GM21786 (cell line): ENCODE measurements around the gene CEP112.
A peak's percentile ranks its signal among the peaks of the same experiment; 100 is the strongest.

Experiments
- ATAC-seq: cut with Tn5 transposase; IDR thresholded peaks from one replicate; pipeline ENCODE4 v1.9.1; 2021; ENCODE audit not compliant: unreplicated experiment

CEP112 gene

DNA sequence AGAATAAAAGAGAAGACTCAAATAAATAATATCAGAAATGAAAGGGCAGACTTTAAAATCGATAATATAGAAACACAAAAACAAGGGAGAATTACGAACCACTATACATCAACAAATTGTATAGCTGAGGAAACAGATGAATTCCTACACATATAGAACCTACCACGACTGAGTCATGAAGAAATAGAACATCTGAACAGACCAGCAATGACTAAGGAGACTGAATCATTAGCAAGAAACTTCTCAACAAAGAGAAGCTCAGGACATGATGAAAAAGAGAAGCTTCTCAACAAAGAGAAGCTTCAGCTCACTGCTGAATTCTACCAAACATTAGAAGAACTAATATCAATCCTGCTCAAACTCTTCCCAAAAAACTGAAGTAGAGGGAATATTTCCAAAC lies 255.9 kb downstream of the CEP112 start:
- ATAC-seq, result no peak

DNA sequence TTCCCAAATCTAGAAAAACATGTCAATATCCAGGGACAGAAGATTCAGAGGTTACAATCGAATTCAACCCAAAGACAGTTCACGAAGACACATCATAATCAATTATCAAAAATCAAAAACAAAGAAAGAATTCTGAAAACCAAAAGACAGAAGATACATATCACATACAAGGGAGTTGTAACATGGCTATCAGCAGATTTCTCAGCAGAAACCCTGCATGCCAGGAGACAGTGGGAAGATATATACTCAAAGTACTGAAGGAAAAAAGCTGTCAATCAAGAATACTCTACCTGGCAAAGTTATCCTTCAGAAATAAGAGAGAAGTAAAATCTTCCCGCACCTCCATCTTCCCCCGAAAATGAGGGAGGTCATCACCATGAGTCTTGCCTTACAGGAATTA lies 258.6 kb downstream of the CEP112 start:
- ATAC-seq, result no peak

DNA sequence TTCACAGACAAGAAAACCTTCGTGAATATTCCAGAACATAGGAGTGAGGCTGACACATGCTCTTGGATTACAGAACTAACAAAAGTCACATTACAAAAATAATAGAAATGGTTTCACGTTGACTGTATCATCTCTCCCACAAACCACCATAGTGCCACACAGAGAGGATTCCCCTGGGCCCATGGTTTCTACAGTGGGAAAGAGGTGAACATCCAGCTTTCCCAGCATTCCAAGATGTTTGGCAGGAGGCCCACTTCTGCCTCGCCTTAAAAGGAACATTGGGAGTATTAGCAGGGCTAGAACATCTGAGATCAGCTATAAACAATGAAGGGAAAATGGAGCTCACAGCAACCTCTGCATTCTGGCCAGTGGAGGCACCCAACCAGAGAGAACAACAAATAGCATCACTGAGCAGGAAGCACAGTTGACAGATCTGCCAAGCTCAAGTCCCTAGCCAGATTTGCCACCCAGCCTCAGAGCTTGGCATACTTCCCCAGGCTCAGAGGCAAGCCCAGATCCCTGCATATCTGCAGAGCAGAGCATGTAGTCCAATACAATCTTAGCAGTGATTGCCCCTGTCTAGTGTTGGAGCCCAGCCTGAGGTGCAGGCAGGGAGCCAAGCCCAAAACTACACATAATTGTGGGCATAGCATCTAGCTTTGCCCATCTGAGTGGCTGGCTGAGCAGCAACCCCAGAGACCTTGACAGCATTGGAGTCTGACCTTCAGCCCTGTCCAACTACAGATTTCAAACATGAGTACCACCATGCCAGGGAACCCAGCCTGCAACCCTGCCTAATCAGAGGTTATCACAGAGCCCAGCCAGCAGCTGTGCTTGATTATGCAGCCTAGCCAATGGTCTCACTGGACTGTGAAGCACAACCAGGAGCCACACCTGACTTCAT lies 260.4 kb downstream of the CEP112 start:
- no peak for ATAC-seq

DNA sequence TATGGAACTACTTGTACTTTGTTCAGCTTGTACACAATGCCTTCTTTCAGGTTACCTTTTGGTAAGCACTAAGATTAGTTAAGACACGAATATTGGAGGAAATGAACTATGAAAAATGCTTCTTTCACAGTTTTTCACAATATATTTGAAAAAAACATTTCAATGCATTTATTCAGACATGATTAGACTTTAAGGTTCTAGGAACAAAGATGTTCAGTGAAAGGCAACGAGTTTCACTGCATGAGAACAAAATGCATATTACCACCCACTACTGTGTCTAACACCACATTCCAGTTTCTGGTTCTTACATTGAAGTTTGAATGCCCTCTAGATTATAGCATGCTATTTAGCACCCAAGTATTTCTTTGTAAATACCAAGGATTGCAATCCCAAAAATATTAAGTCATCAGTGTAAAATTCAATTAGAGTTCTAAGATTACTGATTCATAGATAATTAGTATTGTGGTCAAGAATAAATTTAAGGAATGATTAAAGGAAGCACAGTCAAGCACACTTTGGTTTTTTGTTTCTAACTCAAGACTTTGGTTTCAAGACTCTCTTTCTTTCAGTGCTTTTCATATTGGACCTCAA lies 261.7 kb downstream of the CEP112 start:
- ATAC-seq, result no peak

DNA sequence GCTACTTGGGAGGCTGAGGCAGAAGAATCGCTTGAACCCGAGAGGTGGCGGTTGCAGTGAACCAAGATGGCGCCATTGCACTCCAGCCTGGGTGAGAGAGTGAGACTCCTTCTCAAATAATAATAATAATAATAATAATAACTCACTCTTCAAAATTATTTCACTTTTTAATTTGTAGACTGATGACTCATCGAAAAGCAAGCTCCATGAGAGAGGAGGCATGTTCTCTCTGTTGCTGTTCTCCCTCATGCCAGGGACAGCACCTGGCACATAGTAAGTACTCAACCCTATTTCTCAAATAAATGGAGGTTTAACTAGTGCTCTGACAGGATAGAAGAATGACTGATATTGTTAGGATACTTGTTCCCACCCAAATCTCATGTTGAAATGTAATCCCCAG lies 265.3 kb downstream of the CEP112 start:
- no peak for ATAC-seq

DNA sequence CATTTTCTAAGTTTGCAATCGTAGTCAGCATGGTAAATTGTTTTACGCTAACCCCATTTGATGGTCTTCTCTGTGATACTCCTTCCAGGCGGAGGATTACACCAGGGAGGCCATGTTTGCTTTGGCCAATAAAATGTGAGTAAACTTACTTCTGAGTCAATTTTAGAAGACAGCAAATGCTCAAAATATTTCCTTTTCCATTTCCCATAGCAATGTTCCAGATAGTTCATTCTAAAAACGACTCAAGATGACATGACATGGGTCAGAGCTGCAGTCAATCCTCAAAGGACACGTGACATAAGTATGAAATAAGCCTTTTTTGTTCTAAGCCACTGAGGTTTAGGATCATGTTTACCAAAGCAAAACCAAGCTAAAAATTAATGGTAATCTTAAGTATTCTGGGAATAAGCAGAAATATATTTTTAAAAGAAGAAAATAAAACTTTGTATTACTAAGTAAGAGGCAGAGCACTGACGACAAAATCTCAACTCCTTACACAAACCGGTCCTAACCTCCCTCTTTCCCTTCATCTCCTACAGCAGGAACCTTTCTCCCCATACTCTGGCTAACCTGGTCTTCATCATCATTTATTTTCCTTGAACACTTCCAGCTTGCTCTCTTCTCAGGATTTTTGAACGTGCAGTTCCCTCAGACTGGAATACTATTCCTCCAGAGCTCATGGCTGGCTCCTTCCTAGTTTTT lies 266.2 kb downstream of the CEP112 start:
- ATAC-seq, result no peak

DNA sequence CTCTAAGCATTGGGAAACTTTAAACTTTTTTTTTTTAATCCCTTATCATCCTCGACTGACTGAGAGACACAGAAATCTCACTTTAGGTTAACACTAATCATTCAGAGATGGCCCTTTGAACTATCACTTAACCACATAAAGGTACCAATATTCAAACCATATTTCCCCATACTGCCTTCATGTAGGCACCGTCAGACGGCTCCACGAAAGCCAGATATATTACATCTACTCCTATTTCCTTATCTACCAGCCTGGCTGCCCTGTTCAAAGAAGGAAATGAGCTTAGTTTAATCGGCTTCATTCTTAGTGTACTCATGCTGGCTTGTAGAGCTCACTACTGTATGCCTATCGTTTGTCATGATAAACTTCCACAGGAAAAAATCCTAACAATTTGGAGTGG lies 270.9 kb downstream of the CEP112 start:
- no peak for ATAC-seq

DNA sequence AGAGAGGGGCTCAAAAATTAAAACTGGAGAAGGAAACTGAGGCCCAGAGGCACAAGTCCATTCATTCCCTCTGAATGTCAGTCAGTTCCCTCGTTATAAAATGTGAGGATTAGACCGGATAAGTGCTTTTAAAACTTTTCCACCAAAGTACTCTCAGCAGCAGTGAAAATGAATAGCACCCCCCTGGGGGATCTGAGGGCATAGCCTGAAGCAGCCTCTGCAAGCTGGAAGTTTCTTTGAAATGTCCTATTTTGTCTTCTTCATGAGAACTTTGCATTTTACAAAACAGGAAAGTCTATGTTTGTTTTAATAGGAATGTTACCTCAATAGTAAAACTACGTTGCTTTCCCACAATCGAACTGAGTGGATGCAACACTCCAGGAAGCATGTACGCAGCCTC lies 273.0 kb downstream of the CEP112 start:
- ATAC-seq, result no peak

DNA sequence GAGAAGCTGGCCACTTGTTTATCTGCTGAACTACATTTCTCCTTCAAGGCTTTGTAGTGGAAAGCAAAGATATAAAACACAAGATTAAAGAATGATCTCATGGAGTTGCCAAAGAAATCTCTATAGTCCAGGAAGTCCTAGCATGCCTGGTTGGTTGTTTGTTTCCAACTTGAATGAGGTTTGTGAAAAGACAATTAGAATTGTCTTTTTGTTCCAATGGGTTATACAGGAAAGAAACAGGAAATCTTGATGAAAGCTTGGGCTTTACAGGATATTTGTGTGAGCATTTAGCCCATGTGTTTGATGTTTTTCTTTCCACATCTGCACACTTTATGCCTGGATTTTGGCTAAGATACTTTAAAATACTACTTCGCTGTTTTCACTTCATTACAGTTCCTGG lies 273.4 kb downstream of the CEP112 start:
- no peak for ATAC-seq

DNA sequence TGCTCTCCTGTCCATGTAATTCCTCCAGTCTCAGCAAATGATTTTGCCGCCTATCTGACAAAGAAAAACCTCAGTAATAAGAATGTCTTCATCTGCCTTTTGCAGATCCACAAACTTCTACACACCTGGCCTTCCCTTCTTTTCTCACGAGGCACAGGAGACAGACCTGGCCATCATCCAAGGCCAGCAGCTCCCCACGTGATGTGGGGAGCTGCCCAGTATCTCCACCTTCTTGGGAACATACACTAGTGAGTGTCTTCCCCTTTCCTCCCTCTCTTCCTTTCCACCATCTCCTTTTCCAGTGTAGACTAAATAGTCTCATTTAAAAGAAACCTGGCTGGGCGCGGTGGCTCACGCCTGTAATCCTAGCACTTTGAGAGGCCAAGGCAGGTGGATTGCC lies 274.4 kb downstream of the CEP112 start:
- no peak for ATAC-seq

DNA sequence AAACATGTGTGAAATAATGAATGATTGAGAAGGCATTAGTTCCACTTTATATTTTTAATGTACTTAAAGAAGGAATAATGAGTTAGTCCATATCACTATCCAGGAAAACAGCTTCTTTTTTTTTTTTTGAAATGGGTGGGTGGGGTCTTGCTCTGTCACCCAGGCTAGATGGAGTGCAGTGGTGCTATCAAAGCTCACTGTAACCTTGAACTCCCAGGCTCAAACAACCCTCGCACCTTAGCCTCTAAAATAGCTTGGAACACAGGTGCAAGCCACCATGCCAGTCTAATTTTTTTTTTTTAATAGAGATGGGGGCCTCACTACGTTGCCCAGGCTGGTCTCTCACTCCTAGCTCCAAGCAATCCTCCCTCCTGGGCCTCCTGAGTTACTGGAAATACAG lies 275.5 kb downstream of the CEP112 start:
- ATAC-seq, result no peak

DNA sequence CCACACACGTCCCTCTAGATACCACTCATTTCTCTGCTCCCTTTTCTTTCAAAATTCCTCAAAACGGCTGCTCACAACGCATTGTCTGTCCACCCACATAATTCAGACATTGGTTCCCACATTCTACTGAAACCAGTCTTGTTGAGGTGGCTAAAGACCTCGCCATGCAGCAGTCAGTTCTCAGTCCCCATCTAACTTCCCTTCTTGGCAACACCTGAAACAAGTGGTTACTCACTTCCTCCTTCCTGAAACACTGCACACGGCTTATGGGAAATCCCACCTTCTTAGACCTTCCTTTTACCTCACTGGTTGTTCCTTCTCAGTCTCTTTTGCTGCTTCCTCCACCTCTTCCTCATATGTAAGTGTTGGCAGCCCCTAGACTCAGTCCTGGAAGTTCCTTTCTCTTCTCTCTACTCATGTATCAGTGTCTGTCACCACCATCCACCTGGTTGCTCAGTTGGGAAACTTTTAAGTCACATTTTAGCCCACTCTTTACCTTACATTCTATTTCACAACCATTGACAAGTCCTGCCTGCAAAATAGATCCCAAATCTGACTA lies 277.1 kb downstream of the CEP112 start:
- peak; percentile 99 for ATAC-seq

DNA sequence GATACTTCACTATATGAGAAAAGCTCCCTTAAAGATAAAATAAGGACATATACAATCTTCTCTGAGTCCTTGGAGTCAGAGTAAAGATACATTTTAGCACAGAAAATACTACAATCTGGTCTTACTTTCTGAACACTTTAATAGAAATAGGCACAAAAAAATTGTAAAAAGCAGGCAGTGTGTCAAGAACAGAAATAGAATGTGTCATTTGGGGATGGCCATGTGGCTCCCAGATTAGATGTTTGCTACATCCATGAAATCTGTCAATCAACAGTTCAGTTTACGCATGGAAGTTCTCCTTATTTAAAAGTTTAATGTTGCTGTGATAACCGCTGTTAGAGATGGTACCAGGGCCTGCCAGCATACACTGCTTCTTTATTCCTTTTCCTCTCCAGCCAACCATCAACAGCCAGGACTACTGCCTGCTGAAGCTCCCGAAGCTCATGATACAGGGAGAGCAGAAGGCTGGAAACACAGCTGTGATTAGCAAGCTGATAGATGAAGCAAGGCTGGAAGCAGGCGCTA lies 278.5 kb downstream of the CEP112 start:
- no peak for ATAC-seq

DNA sequence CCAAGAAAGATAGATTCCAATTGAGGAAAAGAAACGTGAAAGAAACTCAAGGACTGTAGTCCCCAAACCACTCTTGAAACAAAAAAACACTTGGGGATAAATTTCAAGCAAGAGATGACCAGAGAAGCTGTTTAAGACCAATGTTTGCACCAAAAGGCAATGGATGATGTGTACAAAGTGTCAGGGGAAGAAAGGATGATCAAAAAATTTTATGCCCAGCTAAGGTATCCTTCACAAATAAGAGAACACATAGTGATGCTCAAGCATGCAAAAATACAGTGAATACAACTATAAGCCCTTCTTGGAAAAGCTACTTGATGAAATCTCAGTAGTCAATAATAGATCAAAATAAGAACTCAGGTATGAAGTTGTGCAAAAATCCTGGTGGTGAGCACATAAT lies 281.1 kb downstream of the CEP112 start:
- ATAC-seq, result no peak

DNA sequence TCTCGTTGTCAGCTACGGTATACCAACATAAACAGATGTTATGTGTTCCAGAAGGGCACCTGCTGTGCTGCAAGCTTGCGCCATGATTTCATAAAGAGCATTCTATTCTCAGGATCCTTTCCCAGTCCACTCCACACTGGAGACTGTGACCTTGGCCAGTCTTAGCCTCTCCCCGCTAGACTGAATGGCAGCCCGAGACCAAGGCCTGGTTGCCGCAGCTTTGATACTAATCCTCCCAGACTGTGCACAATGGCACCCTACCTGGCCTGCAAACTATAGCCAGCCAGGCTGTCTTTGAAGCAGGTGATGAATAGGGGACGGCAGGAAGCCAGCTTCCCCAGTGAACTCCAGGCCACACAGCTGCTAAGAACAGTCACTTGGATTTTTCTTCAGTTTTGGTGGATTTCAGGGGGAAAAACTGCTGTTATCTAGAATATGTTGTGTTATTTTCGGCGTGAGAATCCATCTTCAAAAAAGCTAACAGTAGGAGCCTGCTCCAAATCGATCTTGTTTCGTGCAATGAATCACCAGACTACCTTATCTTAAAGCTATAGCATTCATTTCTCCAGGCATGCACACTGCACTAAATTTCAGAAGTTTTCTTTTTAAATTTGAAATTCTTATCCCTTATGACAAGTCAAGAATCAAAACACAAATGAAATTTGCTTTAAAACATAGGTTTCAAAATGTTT lies 289.0 kb downstream of the CEP112 start:
- ATAC-seq, result no peak

DNA sequence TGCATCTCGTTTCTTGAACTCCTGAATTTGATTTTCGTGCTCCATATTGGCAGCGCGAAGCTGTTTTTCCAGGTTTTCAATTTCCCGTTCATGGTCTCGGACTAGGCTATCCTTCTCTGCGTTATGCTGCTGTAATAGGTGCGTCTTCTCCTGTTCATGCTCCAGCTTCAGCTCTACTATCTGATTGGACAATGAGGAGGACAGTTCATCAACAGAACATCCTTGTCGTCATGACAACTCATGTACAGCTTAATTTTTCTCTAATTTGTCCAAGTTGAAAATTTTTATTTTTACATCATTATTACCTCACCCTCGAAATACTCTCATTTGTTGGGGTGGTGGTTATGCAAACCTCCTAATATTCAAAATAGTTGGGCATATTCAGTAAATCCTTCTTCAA lies 289.8 kb downstream of the CEP112 start:
- ATAC-seq, result no peak

DNA sequence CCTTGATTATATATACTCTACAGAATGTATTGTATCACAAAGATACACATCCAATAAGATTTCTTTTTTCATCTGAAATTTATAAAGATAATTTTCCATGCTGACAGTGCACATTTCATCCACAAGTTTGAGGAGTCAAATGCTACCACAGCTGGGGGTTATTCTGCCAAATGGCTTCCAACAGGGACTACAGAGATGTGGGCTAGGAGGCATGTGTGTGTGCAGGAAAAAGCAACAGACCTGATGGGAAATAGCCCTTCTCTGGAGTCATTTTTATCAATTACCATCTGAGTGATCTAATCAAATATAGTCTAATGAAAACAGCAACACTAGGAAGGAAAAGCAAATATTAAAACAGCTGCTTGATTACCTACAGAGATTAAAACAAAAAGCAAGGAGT lies 290.5 kb downstream of the CEP112 start:
- no peak for ATAC-seq

DNA sequence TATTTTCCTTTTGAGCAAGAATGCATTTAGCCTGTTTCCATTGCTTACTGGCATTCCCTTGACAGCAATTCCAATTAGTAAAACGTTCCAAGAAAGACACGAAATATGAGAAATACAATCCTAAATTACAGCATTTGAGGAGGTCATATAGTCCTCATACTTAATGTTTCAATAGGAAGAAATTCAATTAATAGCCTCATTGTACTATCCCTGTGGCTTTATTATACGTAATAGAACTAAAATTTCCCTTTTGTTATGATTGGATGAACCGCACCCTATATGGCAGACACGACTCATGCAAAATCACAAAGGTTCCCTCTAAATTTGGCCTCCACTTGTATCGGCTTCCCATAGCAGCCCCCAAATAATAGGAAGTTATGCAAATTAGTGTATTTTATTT lies 291.7 kb downstream of the CEP112 start:
- no peak for ATAC-seq

DNA sequence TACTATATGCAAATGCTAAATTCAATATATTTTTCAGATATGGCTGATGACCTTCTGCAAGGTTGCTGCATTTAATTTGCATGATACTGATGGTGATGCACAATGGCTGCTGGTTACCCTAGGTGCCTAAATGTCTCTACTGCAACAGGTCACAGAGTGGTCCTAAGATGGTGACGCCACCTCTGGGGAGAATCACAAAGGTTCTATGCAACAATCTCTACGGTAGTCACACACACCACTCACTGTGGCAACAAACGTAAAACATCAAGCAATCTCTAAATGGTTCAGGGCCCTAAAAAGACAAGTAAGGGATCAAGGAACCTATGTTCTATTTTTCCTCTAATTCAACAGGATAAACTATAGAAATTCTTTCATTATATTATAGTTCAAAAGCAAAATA lies 293.3 kb downstream of the CEP112 start:
- no peak for ATAC-seq

DNA sequence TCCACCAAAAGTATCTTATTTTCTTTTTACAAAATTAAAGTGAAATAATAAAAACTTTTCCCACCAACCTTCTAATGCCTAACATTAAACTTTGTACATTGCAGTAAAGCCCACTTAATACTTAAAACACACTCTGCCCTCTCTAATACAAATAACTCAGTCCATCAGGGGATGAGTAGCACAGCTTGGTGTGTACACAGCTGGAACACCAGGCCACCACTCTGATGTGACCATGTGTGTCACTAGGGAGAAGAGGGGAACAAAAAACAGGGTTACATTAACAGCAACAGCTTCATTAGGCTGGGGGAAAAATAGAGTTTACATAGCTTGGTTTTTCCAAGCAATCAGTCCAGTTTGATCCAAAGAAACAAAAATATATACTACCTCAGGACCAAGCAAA lies 295.0 kb downstream of the CEP112 start:
- no peak for ATAC-seq

DNA sequence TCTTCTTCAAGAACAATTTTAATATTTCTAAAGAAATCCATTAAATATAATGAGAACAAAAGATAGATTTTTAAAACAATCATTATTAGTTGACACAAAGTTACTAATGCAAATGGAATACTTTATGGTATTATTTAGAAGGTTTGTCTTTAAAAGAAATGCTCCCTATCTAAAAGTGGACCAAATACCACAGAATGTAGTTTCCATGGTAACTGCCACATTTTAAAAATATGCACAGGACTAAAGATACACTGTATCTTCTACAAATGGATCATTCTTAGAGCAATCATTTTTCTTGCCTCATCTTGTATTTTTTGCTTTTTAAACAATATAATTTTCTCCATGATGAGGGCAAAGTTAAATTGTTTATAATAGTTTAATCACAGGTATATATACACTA lies 296.0 kb downstream of the CEP112 start:
- no peak for ATAC-seq
